HepG2 (cell line): ENCODE measurements around the gene UBE2H. TPM values are rescaled to one million over a fixed set of nuclear protein-coding genes. Genes with fewer than 3 reads are reported as not detected.

Experiments
- ATAC-seq: fragments of 200-7000 bp; cut with Tn5 transposase; 3 replicates; pipeline ENCODE4 v1.9.1; 2020; ENCODE audit warnings: mild to moderate bottlenecking, moderate library complexity
- BruUV-seq: library from RNA; stranded (reverse); fragments of 400-500 nt; replicated peaks from 2 replicates; lab custom pipeline; 2021; lab: Mats Ljungman, UMichigan
- CTCF ChIA-PET: fragments of 300-600 bp; formaldehyde crosslinking; extraction: SDS; loops from one replicate; lab custom pipeline; 2021; ENCODE audit warnings: low total read pairs, inconsistent platforms, low intra/inter-chr PET ratio; lab: Yijun Ruan, JAX
- POLR2A ChIA-PET: fragments of 350-600 bp; sonication (Branson Sonifier 250); formaldehyde crosslinking; loops from one replicate; lab custom pipeline; 2020; ENCODE audit warnings: antibody characterized with exemption, inconsistent platforms; lab: Yijun Ruan, JAX
- DNase-seq: peaks from one replicate; pipeline ENCODE4 v3.0.0-alpha.2; 2015; ENCODE audit warnings: low spot score
- FAIRE-seq: peaks from 3 replicates; lab custom pipeline; 2011; peaks lifted over from hg19 to GRCh38; lab: Jason Lieb, UNC
- H2AFZ ChIP-seq: one replicate; pipeline ENCODE4 v1.6.1; 2011; ENCODE audit warnings: low read length, inconsistent platforms
- H3K27ac ChIP-seq: fragments of 300-600 bp; 3 replicates; pipeline ENCODE4 v1.8.0; 2011; ENCODE audit warnings: mixed run types, mild to moderate bottlenecking, mixed read lengths, low read length, inconsistent platforms; ENCODE audit not compliant: insufficient read depth; ENCODE audit errors: extremely low read length
- H3K27me3 ChIP-seq, 2 experiments: fragments of 200-600 bp in 1 of 2; 2 replicates in 1 of 2; 3 replicates in 1 of 2; pipeline versions ENCODE4 v1.6.0 to v1.8.0; 2011; ENCODE audit warnings: low read length in 2 of 2, mild to moderate bottlenecking in 2 of 2, moderate library complexity in 2 of 2, inconsistent platforms in 1 of 2; ENCODE audit not compliant: insufficient read depth in 2 of 2, control insufficient read depth in 1 of 2
- H3K36me3 ChIP-seq, 2 experiments: fragments of 200-600 bp in 1 of 2; replicated peaks in 1 of 2; 2 replicates in 1 of 2; 3 replicates in 1 of 2; pipeline versions ENCODE4 v1.5.1 to v1.8.0; 2011; ENCODE audit warnings: low read length in 2 of 2, inconsistent platforms in 1 of 2; ENCODE audit not compliant: insufficient read depth in 2 of 2, control insufficient read depth in 1 of 2
- H3K4me1 ChIP-seq: 2 replicates; pipeline ENCODE4 v1.5.1; 2012; ENCODE audit warnings: low read length, inconsistent platforms; ENCODE audit not compliant: insufficient read depth
- H3K4me2 ChIP-seq: 2 replicates; pipeline ENCODE4 v1.6.0; 2011; ENCODE audit warnings: low read depth, low read length, inconsistent platforms
- H3K4me3 ChIP-seq, 3 experiments: fragments of 200-600 bp in 1 of 3; sonication (generic), shearing (Covaris generic) in 1 of 3; replicated peaks in 1 of 3; 2 replicates each; pipeline ENCODE4 v1.5.1; 2011 to 2016; ENCODE audit warnings: low read length in 3 of 3, inconsistent platforms in 2 of 3, low read depth in 2 of 3, mild to moderate bottlenecking in 2 of 3, control low read depth in 1 of 3, mixed read lengths in 1 of 3; ENCODE audit not compliant: insufficient read depth in 1 of 3
- H3K79me2 ChIP-seq: one replicate; pipeline ENCODE4 v1.6.1; 2011; ENCODE audit warnings: low read length, inconsistent platforms; ENCODE audit not compliant: insufficient read depth
- H3K9ac ChIP-seq: 2 replicates; pipeline ENCODE4 v1.6.0; 2011; ENCODE audit warnings: mild to moderate bottlenecking, low read depth, low read length, inconsistent platforms; ENCODE audit not compliant: insufficient read depth
- H3K9me3 ChIP-seq: 2 replicates; pipeline ENCODE4 v1.5.1; 2012; ENCODE audit warnings: mild to moderate bottlenecking, low read length
- H4K20me1 ChIP-seq: 2 replicates; pipeline ENCODE4 v1.6.0; 2011; ENCODE audit warnings: inconsistent platforms, mild to moderate bottlenecking, low read length, moderate library complexity; ENCODE audit not compliant: insufficient read depth
- CBFB ChIP-seq: sonication (generic); formaldehyde crosslinking; IDR thresholded peaks from 2 replicates; pipeline ENCODE4 v1.4.0; 2020; ENCODE audit warnings: missing genetic modification reagents
- ZFP36 ChIP-seq: fragments of 150-350 bp; IDR thresholded peaks from 2 replicates; pipeline ENCODE4 v1.6.1; 2018; ENCODE audit warnings: borderline replicate concordance, low read length, low read depth; ENCODE audit not compliant: partially characterized antibody
- ZFY ChIP-seq: sonication (generic); formaldehyde crosslinking; IDR thresholded peaks from 2 replicates; pipeline ENCODE4 v1.4.0; 2020; ENCODE audit warnings: missing genetic modification reagents
- ZNF460 ChIP-seq: sonication (generic); formaldehyde crosslinking; IDR thresholded peaks from 2 replicates; pipeline ENCODE4 v1.5.1; 2020; ENCODE audit warnings: missing genetic modification reagents, mild to moderate bottlenecking, borderline replicate concordance
- ZNF552 ChIP-seq: sonication (generic); formaldehyde crosslinking; IDR thresholded peaks from 2 replicates; pipeline ENCODE4 v1.9.0; 2022; ENCODE audit warnings: missing genetic modification reagents, mild to moderate bottlenecking, borderline replicate concordance
- ZNF768 ChIP-seq: sonication (generic); formaldehyde crosslinking; IDR thresholded peaks from 2 replicates; pipeline ENCODE4 v1.4.0; 2020; ENCODE audit warnings: missing genetic modification reagents
- WGBS: methylation state at CpG from one replicate; pipeline ENCODE4 v1.1.6; 2017; ENCODE audit warnings: low lambda C conversion rate; 5-methylcytosine and 5-hydroxymethylcytosine counted together
- in situ Hi-C: cut with HindIII; loops from 2 replicates; pipeline ENCODE4 v1.10.0; 2017; ENCODE audit warnings: low pct_unique_long_range_greater_than_20kb; ENCODE audit not compliant: extremely low pct_ligation_motif_present
- intact Hi-C: fragments of 100-400 bp; cut with micrococcal nuclease; formaldehyde crosslinking; loops from one replicate; pipeline ENCODE4 v1.10.0; 2022; ENCODE audit not compliant: unreplicated experiment
- polyA plus RNA-seq, 8 experiments: library from polyadenylated mRNA; depleted of rRNA in 3 of 8; stranded (reverse) in 7 of 8; unstranded in 1 of 8; fragments of >200 nt; fragmentation: Illumina TruSeq in 4 of 8; extraction: Trizol in 4 of 8; gene quantifications; 2 replicates each; pipeline versions ENCODE4 v1.2.1 to v1.2.3, GENCODE V29; 2011 to 2016; ENCODE audit warnings: low read depth in 4 of 8, missing spikeins in 1 of 8, mixed read lengths in 1 of 8; ENCODE audit not compliant: insufficient read depth in 1 of 8
- total RNA-seq, 5 experiments: library from RNA; depleted of rRNA; stranded (reverse); fragments of >200 nt; fragmentation: Illumina TruSeq; extraction: Trizol; gene quantifications; 2 replicates each; pipeline ENCODE4 v1.2.3, GENCODE V29; 2016; ENCODE audit warnings: low read depth in 1 of 5
- TF ChIP-seq, protein P1 (sequence below): sonication (generic); formaldehyde crosslinking; IDR thresholded peaks from 2 replicates; pipeline ENCODE4 v1.4.0; 2020; ENCODE audit warnings: missing genetic modification reagents
- TF ChIP-seq, protein P2 (sequence below): sonication (generic); formaldehyde crosslinking; IDR thresholded peaks from 2 replicates; pipeline ENCODE4 v1.4.0; 2020; ENCODE audit warnings: missing genetic modification reagents, borderline replicate concordance

The UBE2H gene
- total and polyA plus RNA-seq, 2 of the 13 experiments (the other 11 are each of a cell fraction or from before 2014, with no cell fraction given), result 15.5 to 40.1 TPM

DNA sequence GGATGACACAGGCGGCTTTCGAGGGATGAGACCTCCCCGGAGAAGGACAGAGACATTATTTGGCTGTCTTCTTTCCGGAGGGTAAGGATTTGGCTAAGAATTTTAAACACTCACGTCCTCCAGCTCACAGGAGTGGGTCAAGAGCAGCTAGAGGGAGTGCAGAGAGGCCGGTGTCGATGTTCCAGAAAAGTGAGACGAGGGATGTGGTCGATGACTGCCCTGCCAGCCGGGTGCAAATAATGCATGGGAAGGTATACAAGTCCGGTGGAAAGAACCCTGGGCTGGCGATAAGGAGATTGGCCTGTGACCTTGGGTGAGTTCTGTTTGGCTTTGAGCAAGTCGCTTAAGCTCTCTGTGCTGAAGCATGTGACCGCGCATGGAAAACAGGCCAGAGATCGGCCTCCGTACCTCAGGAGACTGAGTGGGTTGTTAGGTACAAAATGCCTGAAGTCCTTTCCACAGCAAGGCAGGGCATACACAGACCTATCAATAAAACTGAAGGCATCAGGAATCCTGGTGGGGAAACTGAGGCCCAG lies 149.1 kb downstream of the UBE2H start:
- 51% methylated on average over 15 of the region's 17 CpGs for WGBS
- Histone ChIP-seq H3K4me1 (no peaks in the 10 kb centered on the region), H4K20me1 (no peaks in the 10 kb centered on the region), H2AFZ (no peak overlapping the region), H3K27me3 (peaks cover 5 to 33% of the 10 kb centered on the region in 2 experiments; a peak in 3 of 5 replicates), H3K27ac (no peak overlapping the region), H3K36me3 (no peaks in the 10 kb centered on the region), H3K9ac (no peak overlapping the region), H3K9me3 (no peaks in the 10 kb centered on the region), H3K79me2 (no peaks in the 10 kb centered on the region), H3K4me3 (no peak overlapping the region), H3K4me2 (no peak overlapping the region)
- in situ Hi-C loops (no loop called here), intact Hi-C loops (no loop called here)
- ATAC-seq, result no peak
- CTCF ChIA-PET, result no interaction called here
- POLR2A ChIA-PET, result no interaction called here
- no TSS peak for BruUV-seq
- no peak for DNase-seq
- TF ChIP-seq CBFB (CRISPR knock-in tag), result no peak
- TF ChIP-seq ZFY (CRISPR knock-in tag), result no peak
- TF ChIP-seq, protein P1, sequence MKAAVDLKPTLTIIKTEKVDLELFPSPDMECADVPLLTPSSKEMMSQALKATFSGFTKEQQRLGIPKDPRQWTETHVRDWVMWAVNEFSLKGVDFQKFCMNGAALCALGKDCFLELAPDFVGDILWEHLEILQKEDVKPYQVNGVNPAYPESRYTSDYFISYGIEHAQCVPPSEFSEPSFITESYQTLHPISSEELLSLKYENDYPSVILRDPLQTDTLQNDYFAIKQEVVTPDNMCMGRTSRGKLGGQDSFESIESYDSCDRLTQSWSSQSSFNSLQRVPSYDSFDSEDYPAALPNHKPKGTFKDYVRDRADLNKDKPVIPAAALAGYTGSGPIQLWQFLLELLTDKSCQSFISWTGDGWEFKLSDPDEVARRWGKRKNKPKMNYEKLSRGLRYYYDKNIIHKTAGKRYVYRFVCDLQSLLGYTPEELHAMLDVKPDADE (CRISPR knock-in tag), result no peak
- TF ChIP-seq ZNF768, result peak; percentile 66; the same call in 1 of the 2 replicates
- TF ChIP-seq, protein P2, sequence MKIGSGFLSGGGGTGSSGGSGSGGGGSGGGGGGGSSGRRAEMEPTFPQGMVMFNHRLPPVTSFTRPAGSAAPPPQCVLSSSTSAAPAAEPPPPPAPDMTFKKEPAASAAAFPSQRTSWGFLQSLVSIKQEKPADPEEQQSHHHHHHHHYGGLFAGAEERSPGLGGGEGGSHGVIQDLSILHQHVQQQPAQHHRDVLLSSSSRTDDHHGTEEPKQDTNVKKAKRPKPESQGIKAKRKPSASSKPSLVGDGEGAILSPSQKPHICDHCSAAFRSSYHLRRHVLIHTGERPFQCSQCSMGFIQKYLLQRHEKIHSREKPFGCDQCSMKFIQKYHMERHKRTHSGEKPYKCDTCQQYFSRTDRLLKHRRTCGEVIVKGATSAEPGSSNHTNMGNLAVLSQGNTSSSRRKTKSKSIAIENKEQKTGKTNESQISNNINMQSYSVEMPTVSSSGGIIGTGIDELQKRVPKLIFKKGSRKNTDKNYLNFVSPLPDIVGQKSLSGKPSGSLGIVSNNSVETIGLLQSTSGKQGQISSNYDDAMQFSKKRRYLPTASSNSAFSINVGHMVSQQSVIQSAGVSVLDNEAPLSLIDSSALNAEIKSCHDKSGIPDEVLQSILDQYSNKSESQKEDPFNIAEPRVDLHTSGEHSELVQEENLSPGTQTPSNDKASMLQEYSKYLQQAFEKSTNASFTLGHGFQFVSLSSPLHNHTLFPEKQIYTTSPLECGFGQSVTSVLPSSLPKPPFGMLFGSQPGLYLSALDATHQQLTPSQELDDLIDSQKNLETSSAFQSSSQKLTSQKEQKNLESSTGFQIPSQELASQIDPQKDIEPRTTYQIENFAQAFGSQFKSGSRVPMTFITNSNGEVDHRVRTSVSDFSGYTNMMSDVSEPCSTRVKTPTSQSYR (CRISPR knock-in tag), result no peak
- TF ChIP-seq ZFP36, result no peak
- no peak for TF ChIP-seq ZNF460 (CRISPR knock-in tag)
- no peak for TF ChIP-seq ZNF552 (CRISPR knock-in tag)
- no peak for FAIRE-seq
